Astrocyte of the cerebellum (primary cell): ENCODE measurements around the gene RNF20.
"Not testable (repeated sequence)": the region's sequence is repeated elsewhere in the genome, so short reads cannot be mapped to it uniquely, and the experiment has no call there.

Experiments
- DNase-seq: peaks from one replicate; pipeline ENCODE4 v3.0.0-alpha.2; 2011; ENCODE audit warnings: low read depth
- H3K4me3 ChIP-seq: 2 replicates; pipeline ENCODE4 v1.5.1; 2011; ENCODE audit warnings: mild to moderate bottlenecking, low read depth, low read length, moderate library complexity
- in situ Hi-C: cut with HindIII; loops from 2 replicates; pipeline ENCODE4 v1.10.0; 2017; ENCODE audit warnings: low sequenced_read_pairs
- TF ChIP-seq, protein P1 (sequence below): IDR thresholded peaks from 2 replicates; pipeline ENCODE4 v1.5.1; 2012; ENCODE audit warnings: low read length, low read depth, moderate library complexity, mild to moderate bottlenecking; ENCODE audit errors: missing control alignments

RNF20 gene

DNA sequence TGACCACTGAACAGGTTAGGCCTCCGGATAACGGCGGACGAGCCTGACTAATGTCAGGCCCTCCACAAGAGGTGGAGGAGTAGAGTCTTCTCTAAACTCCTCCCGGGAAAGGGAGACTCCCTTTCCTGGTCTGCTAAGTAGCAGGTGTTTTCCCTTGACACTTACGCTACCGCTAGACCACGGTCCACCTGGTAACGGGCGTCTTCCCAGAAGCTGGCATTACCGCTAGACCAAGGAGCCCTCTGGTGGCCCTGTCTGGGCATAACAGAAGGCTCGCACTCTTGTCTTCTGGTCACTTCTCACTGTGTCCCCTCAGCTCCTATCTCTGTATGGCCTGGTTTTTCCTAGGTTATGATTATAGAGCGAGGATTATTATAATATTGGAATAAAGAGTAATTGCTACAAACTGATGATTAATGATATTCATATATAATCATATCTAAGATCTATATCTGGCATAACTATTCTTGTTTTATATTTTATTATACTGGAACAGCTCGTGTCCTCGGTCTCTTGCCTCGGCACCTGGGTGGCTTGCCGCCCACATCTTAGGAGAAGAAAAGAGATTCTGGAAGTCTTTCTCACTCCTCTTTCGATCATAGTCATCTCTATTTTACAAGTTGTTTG, 15.9 kb downstream of the RNF20 start:
- H3K4me3 ChIP-seq, DNase-seq, in situ Hi-C loops: not testable (repeated sequence)
- TF ChIP-seq, protein P1, sequence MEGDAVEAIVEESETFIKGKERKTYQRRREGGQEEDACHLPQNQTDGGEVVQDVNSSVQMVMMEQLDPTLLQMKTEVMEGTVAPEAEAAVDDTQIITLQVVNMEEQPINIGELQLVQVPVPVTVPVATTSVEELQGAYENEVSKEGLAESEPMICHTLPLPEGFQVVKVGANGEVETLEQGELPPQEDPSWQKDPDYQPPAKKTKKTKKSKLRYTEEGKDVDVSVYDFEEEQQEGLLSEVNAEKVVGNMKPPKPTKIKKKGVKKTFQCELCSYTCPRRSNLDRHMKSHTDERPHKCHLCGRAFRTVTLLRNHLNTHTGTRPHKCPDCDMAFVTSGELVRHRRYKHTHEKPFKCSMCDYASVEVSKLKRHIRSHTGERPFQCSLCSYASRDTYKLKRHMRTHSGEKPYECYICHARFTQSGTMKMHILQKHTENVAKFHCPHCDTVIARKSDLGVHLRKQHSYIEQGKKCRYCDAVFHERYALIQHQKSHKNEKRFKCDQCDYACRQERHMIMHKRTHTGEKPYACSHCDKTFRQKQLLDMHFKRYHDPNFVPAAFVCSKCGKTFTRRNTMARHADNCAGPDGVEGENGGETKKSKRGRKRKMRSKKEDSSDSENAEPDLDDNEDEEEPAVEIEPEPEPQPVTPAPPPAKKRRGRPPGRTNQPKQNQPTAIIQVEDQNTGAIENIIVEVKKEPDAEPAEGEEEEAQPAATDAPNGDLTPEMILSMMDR = peak; percentile 15

DNA sequence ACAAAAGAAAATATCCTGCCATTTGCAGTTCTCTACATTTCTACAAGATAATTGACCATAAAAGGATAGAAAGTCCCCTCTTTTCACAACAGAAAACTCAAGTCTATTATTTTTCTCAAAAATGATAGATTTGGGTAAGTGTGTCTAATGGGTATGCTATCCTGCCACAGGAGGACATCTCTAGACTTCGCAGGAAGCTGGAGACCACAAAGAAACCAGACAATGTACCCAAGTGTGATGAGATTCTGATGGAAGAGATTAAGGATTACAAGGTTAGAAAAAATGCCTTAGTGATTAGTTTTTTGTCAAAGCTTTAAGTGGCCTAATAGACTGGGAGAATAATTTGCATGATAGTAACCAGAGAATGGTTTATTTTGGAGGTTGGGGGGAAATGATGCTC, 28.1 kb downstream of the RNF20 start:
- no peak overlapping the region for H3K4me3 ChIP-seq
- TF ChIP-seq, protein P1 = no peak
- in situ Hi-C loops = no loop called here
- DNase-seq = no peak

DNA sequence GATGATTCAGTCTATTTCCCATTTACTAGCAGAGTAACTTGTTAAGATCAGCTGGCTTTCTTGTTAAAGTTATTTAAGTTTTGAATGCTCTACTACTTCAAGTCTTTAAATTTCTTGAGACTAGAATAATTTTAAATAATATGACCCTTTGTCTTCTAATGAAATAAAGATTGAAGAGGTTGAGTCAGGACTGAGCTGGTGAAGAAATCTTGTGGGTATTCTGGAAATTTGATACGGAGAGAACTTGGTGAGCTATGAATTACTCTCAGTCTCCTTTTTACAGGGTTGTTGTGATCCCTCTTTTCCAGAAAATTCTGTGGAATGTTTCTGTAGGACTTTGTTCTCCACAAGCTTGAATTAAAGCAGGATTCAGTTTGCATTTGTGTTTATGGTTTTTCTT, 29.3 kb downstream of the RNF20 start:
- TF ChIP-seq, protein P1 = no peak
- DNase-seq = no peak
- in situ Hi-C loops = no loop called here
- H3K4me3 ChIP-seq = no peak overlapping the region

DNA sequence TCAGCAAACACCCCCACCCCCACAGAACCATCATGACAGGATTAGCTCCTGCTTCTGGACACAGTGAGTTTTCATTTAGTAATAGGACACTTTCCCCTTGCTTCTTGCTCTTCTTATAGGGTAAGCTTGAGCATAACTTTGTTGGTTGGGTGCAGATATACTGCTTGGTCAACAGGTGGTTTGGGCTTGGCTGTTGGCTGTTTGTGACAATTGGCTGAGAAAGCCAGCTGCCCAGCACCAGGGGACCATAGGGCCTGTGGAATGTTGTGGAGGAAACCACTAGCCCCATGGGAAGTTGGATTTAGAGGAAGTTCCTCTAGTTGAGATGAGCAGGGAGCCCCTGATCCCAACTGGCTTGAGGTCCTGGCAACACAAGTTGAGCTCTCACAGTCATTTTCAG, 30.6 kb downstream of the RNF20 start:
- H3K4me3 ChIP-seq = no peak overlapping the region
- DNase-seq = no peak
- TF ChIP-seq, protein P1 = no peak
- in situ Hi-C loops = no loop called here

DNA sequence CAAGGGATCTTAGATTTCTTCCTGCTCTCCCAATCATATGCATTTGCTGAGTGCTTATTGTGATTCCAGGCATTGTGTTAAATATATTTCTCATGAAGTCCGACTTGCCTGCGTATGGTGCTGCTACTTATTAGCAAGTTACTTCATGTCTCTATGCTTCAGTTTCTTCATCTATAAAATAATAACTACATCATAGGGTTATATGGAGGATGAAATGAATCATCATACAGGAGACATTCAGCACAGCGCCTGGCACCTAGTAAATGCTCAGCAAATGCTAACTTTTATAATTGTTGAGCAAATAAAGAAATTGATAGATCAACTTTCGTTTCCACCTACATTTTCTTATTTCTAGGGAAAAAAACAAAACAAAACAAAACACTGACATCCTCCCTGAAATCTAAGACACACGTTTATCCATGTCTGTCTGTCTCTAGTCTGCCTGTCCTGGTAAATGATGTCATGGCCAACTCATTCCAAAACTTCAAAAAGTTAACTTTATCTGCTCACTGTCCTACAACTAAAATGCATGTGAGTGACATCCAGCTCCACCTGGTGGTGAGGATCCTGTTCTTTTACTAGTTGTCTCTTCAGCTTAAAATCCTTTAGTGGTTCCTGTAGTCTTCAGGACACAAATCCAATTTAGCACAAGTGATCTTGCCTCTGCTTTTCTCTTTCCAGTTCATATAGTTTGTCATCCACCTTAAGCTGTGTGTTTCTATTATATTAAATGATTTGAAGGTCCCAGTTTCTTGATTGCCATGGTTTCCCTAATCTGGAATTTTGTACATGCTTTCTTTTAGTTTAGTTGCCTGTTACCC, 33.5 kb downstream of the RNF20 start:
- TF ChIP-seq, protein P1 = peak; percentile 60
- in situ Hi-C loops = no loop called here
- no peak overlapping the region for H3K4me3 ChIP-seq
- DNase-seq = peak; percentile 19

DNA sequence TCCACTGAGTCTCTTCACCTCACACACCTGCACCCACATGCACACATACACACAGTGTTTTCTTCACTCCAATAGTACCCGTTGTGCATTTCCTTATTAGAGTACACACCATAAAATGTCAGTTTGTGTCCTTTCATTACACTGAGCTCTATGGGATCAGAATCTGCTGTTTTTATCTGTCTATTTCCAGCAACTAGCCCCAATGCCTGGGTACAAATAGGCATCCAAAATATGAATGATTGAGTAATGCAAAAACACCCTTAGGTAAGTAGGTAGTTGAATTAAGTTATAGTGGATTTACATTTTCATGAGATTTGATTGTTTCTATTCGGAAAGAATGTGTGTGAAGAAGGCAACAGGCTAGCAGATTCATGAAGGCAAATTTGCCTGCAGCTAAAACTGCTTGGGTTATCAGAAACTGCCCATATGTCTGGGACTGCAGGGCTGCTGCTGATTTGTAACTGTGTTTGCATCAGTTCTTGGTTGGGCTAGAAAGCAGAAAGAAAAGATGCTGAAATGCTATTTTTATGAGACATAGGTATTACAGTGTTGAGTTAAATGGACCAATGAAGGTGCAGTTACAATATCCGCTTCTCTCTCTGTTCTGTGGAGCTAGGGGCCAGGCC, 34.2 kb downstream of the RNF20 start:
- TF ChIP-seq, protein P1 = no peak
- in situ Hi-C loops = no loop called here
- no peak for DNase-seq
- no peak overlapping the region for H3K4me3 ChIP-seq
